Fibroblast of pulmonary artery (primary cell): ENCODE measurements around the gene ABHD12.
A peak's percentile ranks its signal among the peaks of the same experiment; 100 is the strongest.

Experiments used
- DNase-seq: peaks from one replicate; pipeline ENCODE4 v3.0.0-alpha.2; 2010; ENCODE audit warnings: low read depth
- H3K4me3 ChIP-seq: replicated peaks from 2 replicates; pipeline ENCODE4 v1.5.1; 2011; ENCODE audit warnings: low read depth, mild to moderate bottlenecking, control low read depth, low read length, moderate library complexity
- TF ChIP-seq, protein P1 (sequence below): IDR thresholded peaks from 2 replicates; pipeline ENCODE4 v1.5.1; 2011; ENCODE audit warnings: mild to moderate bottlenecking, control low read depth, low read length, inconsistent platforms; ENCODE audit errors: missing control alignments

The ABHD12 gene

DNA sequence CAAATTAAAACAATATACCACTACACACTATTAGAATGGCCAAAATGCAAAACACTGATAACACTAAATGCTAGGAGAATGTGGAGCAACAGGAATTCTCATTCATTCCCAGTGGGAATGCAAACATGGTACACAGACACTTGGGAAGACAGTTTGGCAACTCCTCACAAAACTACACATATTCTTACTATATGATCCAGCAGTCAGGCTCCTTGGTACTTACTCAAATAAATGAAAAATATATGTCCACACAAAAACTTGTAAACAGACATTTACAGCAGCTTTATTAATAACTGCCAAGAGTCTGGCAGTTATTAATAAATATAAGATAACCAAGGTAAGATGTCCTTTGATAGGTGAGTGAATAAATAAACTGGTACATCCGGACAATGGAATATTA is 44.9 kb downstream of the ABHD12 start:
- DNase-seq: no peak
- no peak overlapping the region for H3K4me3 ChIP-seq
- TF ChIP-seq, protein P1, sequence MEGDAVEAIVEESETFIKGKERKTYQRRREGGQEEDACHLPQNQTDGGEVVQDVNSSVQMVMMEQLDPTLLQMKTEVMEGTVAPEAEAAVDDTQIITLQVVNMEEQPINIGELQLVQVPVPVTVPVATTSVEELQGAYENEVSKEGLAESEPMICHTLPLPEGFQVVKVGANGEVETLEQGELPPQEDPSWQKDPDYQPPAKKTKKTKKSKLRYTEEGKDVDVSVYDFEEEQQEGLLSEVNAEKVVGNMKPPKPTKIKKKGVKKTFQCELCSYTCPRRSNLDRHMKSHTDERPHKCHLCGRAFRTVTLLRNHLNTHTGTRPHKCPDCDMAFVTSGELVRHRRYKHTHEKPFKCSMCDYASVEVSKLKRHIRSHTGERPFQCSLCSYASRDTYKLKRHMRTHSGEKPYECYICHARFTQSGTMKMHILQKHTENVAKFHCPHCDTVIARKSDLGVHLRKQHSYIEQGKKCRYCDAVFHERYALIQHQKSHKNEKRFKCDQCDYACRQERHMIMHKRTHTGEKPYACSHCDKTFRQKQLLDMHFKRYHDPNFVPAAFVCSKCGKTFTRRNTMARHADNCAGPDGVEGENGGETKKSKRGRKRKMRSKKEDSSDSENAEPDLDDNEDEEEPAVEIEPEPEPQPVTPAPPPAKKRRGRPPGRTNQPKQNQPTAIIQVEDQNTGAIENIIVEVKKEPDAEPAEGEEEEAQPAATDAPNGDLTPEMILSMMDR: no peak

DNA sequence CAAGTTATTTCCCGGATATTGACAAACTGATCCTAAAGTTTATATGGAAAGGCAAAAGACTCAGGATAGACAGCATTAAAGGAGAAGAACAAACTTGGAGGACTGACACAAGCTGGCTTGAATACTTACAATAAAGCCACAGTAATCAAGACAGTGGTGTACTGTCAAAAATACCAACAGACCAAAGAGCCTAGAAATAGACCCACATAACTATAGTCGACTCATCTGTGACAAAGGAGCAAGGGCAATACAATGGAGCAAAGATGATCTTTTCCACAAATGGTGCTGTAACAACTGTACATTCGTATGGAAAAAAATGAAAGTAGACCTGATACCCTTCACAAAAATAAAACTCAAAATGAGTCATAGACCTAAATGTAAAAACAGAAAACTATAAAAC is 46.0 kb downstream of the ABHD12 start:
- H3K4me3 ChIP-seq: no peak overlapping the region
- DNase-seq: no peak
- TF ChIP-seq, protein P1: no peak

DNA sequence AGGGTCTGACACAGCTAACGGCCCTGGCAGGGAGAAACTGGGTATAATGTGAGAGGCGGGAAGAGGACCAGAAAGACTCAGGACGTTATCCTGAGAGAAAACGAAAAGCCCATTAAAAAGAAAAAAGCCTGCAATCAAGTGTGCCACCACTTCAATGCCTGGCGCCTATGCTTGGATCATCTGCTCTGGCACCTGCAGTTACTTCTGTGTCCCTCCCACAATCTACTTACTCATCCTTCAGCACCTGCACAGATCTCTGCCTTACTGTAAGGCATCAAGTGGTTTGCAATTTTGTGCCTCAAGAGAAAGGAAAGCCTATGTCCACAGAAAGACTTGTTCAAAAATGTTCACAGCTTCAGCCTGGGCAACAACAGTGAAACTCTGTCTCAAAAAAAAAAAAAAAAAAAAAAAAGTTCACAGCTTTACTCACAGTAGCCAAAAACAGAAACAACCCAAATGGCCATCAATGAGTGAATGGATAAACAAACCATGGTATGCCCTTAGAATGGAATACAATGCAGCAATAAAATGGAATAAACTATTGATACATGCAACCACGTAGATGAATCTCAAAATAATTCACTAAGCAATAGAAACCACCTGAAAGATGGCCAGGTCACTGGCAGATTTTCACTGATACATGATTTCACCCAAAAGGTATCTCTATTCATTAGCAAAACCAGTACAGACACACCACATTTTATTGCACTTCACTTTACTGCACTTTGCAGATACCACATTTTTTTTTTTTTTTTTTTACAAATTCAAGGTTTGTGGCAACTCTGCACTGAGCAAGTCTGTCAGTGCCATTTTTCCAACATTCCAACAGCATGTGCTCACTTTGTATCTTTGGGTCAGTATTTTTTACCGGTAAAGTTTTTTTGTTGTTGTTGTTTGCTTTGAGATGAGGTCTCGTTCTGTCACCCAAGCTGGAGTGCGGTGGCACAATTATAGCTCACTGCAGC is 48.6 kb downstream of the ABHD12 start:
- H3K4me3 ChIP-seq: no peak overlapping the region
- TF ChIP-seq, protein P1: no peak
- DNase-seq: peak; percentile 3

DNA sequence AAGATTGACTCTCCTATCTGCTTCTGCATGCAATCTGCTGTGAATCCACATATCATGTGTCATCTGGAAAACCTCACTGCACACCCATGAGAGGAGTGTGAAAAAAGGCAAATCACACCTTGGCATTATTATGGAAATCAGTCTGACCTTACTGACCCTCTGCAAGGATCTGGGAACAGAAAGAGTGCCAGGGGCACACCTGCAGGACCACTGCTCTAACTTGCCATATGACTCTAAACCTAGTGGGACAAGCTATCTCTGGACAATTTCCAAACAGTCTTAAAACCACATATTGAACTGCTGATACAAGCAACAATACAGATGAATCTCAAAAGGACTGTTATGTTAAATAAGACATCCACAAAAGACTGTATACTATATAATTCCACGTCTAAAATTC is 50.3 kb downstream of the ABHD12 start:
- no peak overlapping the region for H3K4me3 ChIP-seq
- TF ChIP-seq, protein P1: no peak
- DNase-seq: no peak

DNA sequence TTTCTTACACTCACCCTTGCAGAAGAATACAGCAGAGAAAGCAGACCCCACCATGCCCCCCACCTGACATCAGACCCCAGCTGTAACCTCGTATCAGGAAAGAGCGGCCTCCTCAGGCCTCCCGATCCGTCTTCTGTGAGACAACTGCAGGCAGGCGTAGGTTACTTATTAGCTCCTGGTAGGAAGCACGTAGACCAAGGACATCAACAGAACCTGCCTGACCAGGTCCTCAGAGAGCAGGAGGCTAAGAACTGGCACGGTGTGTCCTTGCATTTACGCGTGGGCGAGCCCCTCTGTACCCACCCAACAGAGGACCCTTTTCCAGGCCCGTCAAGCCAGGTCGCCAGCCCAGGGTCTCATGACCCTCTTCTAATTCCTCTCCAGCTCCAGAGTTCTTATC is 51.0 kb downstream of the ABHD12 start:
- TF ChIP-seq, protein P1: no peak
- H3K4me3 ChIP-seq: no peak overlapping the region
- DNase-seq: no peak

DNA sequence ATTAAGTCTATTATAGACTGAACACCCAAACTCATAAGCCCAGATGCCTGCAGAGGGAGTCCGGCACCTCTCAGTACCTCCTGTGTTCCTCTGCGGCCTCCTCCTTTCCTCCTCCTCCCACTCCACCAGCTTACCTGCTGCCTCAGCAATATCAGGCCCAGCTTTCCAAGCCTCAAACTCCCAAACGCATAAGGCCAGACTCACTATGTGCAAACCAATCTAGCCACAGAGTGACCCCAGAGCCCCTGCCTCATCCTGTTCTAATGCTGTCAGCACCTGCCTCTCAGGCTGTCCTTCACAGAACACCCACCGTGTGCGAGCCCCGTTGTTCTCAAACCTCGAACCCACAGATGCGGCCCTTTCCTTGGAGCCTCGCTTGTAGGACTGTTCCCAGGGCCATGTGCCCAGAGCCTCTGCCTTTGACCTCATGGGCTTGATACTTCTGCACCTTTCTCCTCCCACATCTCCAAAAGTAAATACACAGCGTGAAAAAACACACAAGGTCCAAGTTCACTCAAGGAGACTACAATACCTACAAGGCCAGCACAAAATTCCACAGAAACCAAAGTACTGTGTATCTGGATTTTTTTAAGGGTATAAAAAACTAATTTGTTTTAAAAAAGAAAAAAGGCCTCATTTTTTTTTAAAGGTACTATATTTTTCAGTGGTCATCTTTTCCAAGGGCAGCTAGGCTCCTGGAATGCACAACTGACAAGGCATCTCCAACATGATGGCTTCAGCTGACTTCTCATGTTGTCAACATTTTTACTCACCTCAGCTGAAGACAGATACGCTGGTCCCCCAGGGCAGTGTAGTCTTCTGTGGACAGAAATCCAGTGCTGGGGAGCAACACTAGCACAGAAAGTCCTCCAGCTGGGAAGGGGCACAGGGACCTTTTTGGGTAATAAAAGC is 52.3 kb downstream of the ABHD12 start:
- TF ChIP-seq, protein P1: no peak
- DNase-seq: no peak

More for the DNA sequence above, 52.3 kb downstream of the ABHD12 start:
- H3K4me3 ChIP-seq: no peak overlapping the region
